HepG2 (cell line): Measurements from ENCODE around the gene ANKEF1. TPM values are rescaled to one million over a fixed set of nuclear protein-coding genes. Genes with fewer than 3 reads are reported as not detected.

ENCODE experiments used
- ADNP ChIP-seq: sonication (generic); formaldehyde crosslinking; IDR thresholded peaks from 2 replicates; pipeline ENCODE4 v1.4.0; 2020; ENCODE audit warnings: missing genetic modification reagents
- CBFB ChIP-seq: sonication (generic); formaldehyde crosslinking; IDR thresholded peaks from 2 replicates; pipeline ENCODE4 v1.4.0; 2020; ENCODE audit warnings: missing genetic modification reagents
- EED ChIP-seq: sonication (generic); formaldehyde crosslinking; IDR thresholded peaks from 2 replicates; pipeline ENCODE4 v1.5.0; 2020; ENCODE audit warnings: mild to moderate bottlenecking, missing genetic modification reagents
- ELK4 ChIP-seq: sonication (generic); formaldehyde crosslinking; IDR thresholded peaks from 2 replicates; pipeline ENCODE4 v1.9.0; 2021; ENCODE audit warnings: missing genetic modification reagents, borderline replicate concordance
- FOXK2 ChIP-seq: fragments of 450-650 bp; IDR thresholded peaks from 2 replicates; pipeline ENCODE4 v1.6.1; 2016
- ISX ChIP-seq: sonication (generic); formaldehyde crosslinking; conservative IDR thresholded peaks from 2 replicates; pipeline ENCODE4 v1.5.0; 2020; ENCODE audit warnings: missing genetic modification reagents
- JARID2 ChIP-seq: sonication (generic); formaldehyde crosslinking; IDR thresholded peaks from 2 replicates; pipeline ENCODE4 v1.8.1; 2023; ENCODE audit warnings: missing genetic modification reagents, inconsistent platforms; ENCODE audit not compliant: insufficient replicate concordance
- NR2C2 ChIP-seq: sonication (generic); formaldehyde crosslinking; IDR thresholded peaks from 2 replicates; pipeline ENCODE4 v1.4.0; 2020; ENCODE audit warnings: missing genetic modification reagents, mild to moderate bottlenecking, moderate library complexity, borderline replicate concordance
- PHF20 ChIP-seq: sonication (generic); formaldehyde crosslinking; IDR thresholded peaks from 2 replicates; pipeline ENCODE4 v1.5.0; 2020; ENCODE audit warnings: mild to moderate bottlenecking, missing genetic modification reagents
- PITX1 ChIP-seq: sonication (generic); formaldehyde crosslinking; IDR thresholded peaks from 2 replicates; pipeline ENCODE4 v1.5.1; 2020; ENCODE audit warnings: mild to moderate bottlenecking, missing genetic modification reagents
- RCOR2 ChIP-seq: IDR thresholded peaks from 2 replicates; pipeline ENCODE4 v1.6.1; 2016; ENCODE audit warnings: missing biosample characterization, missing genetic modification reagents
- REXO4 ChIP-seq: sonication (generic); formaldehyde crosslinking; IDR thresholded peaks from 2 replicates; pipeline ENCODE4 v1.8.0; 2022; ENCODE audit warnings: missing genetic modification reagents, mild to moderate bottlenecking, borderline replicate concordance
- RFX1 ChIP-seq: fragments of 450-650 bp; IDR thresholded peaks from 2 replicates; pipeline ENCODE4 v1.6.1; 2017
- SAFB2 ChIP-seq: sonication (generic); formaldehyde crosslinking; IDR thresholded peaks from 2 replicates; pipeline ENCODE4 v1.5.1; 2020; ENCODE audit warnings: missing genetic modification reagents, low read depth, mild to moderate bottlenecking, borderline replicate concordance
- SMAD9 ChIP-seq: sonication (generic); formaldehyde crosslinking; IDR thresholded peaks from 2 replicates; pipeline ENCODE4 v1.5.1; 2020; ENCODE audit warnings: mild to moderate bottlenecking, missing genetic modification reagents
- SMARCC2 ChIP-seq: fragments of 450-650 bp; IDR thresholded peaks from 2 replicates; pipeline ENCODE4 v1.6.1; 2017; ENCODE audit warnings: antibody characterized with exemption, mild to moderate bottlenecking
- SNAPC2 ChIP-seq: sonication (generic); formaldehyde crosslinking; IDR thresholded peaks from 2 replicates; pipeline ENCODE4 v1.8.1; 2022; ENCODE audit warnings: mild to moderate bottlenecking, missing genetic modification reagents
- SPEN ChIP-seq: sonication (generic); formaldehyde crosslinking; IDR thresholded peaks from 2 replicates; pipeline ENCODE4 v1.5.1; 2020; ENCODE audit warnings: low read depth, mild to moderate bottlenecking, missing genetic modification reagents
- TRIM24 ChIP-seq: sonication (generic); formaldehyde crosslinking; IDR thresholded peaks from 2 replicates; pipeline ENCODE4 v1.8.0; 2022; ENCODE audit warnings: mild to moderate bottlenecking, missing genetic modification reagents
- ZBTB43 ChIP-seq: sonication (generic); formaldehyde crosslinking; conservative IDR thresholded peaks from 2 replicates; pipeline ENCODE4 v1.4.0; 2020; ENCODE audit warnings: missing genetic modification reagents
- ZNF138 ChIP-seq: sonication (generic); formaldehyde crosslinking; IDR thresholded peaks from 2 replicates; pipeline ENCODE4 v1.5.0; 2020; ENCODE audit warnings: mild to moderate bottlenecking, low read depth, missing genetic modification reagents
- ZNF251 ChIP-seq: sonication (generic); formaldehyde crosslinking; IDR thresholded peaks from 2 replicates; pipeline ENCODE4 v1.9.0; 2021; ENCODE audit warnings: mild to moderate bottlenecking, missing genetic modification reagents
- ZNF256 ChIP-seq: sonication (generic); formaldehyde crosslinking; conservative IDR thresholded peaks from 2 replicates; pipeline ENCODE4 v1.4.0; 2020; ENCODE audit warnings: missing genetic modification reagents
- ZNF282 ChIP-seq: fragments of 450-650 bp; IDR thresholded peaks from 2 replicates; pipeline ENCODE4 v1.6.1; 2018; ENCODE audit not compliant: partially characterized antibody
- ZNF33A ChIP-seq: sonication (generic); formaldehyde crosslinking; IDR thresholded peaks from 2 replicates; pipeline ENCODE4 v1.5.1; 2020; ENCODE audit warnings: missing genetic modification reagents, mild to moderate bottlenecking, moderate library complexity, borderline replicate concordance
- ZNF44 ChIP-seq: sonication (generic); formaldehyde crosslinking; IDR thresholded peaks from 2 replicates; pipeline ENCODE4 v1.5.1; 2020; ENCODE audit warnings: mild to moderate bottlenecking, missing genetic modification reagents
- ZNF605 ChIP-seq: sonication (generic); formaldehyde crosslinking; IDR thresholded peaks from 2 replicates; pipeline ENCODE4 v1.8.0; 2022; ENCODE audit warnings: mild to moderate bottlenecking, missing genetic modification reagents
- ZSCAN12 ChIP-seq: sonication (generic); formaldehyde crosslinking; IDR thresholded peaks from 2 replicates; pipeline ENCODE4 v1.9.0; 2021; ENCODE audit warnings: mild to moderate bottlenecking, missing genetic modification reagents
- polyA plus RNA-seq, 8 experiments: library from polyadenylated mRNA; depleted of rRNA in 3 of 8; stranded (reverse) in 7 of 8; unstranded in 1 of 8; fragments of >200 nt; fragmentation: Illumina TruSeq in 4 of 8; extraction: Trizol in 4 of 8; gene quantifications; 2 replicates each; pipeline versions ENCODE4 v1.2.1 to v1.2.3, GENCODE V29; 2011 to 2016; ENCODE audit warnings: low read depth in 4 of 8, missing spikeins in 1 of 8, mixed read lengths in 1 of 8; ENCODE audit not compliant: insufficient read depth in 1 of 8
- total RNA-seq, 5 experiments: library from RNA; depleted of rRNA; stranded (reverse); fragments of >200 nt; fragmentation: Illumina TruSeq; extraction: Trizol; gene quantifications; 2 replicates each; pipeline ENCODE4 v1.2.3, GENCODE V29; 2016; ENCODE audit warnings: low read depth in 1 of 5
- TF ChIP-seq, protein P1 (sequence below): IDR thresholded peaks from 2 replicates; pipeline ENCODE4 v1.6.1; 2016; ENCODE audit warnings: missing compliant biosample characterization, missing genetic modification reagents, borderline replicate concordance

Gene ANKEF1
- total and polyA plus RNA-seq, 2 of the 13 experiments (the other 11 are each of a cell fraction or from before 2014, with no cell fraction given), result 3.1 to 8.6 TPM

GRCh38 chr20:10034717-10035571 is at the start of gene ANKEF1 (continued):
- TF ChIP-seq ZNF605 (peak; percentile 91), SNAPC2 (CRISPR knock-in tag) (peak; percentile 91; the same call in 1 of the 2 replicates), ZBTB43 (CRISPR knock-in tag) (peak; percentile 73; the same call in 1 of the 2 replicates), SMAD9 (CRISPR knock-in tag) (peak; percentile 64; the same call in 1 of the 2 replicates), ZSCAN12 (CRISPR knock-in tag) (no peak), EED (0 out of 2 replicates have a peak, but pooled peaks have one; percentile 66), SPEN (CRISPR knock-in tag) (peak; percentile 93), ZNF282 (no peak), ISX (CRISPR knock-in tag) (no peak), RCOR2 (CRISPR knock-in tag) (0 out of 2 replicates have a peak, but pooled peaks have one; percentile 39), ZNF44 (CRISPR knock-in tag) (no peak), PHF20 (peak; percentile 95), ADNP (no peak), ZNF256 (CRISPR knock-in tag) (peak; percentile 63; the same call in 1 of the 2 replicates), JARID2 (CRISPR knock-in tag) (no peak), FOXK2 (no peak), NR2C2 (CRISPR knock-in tag) (peak; percentile 58), ELK4 (CRISPR knock-in tag) (no peak), RFX1 (peak; percentile 85), ZNF251 (CRISPR knock-in tag) (peak; percentile 80; the same call in 1 of the 2 replicates), CBFB (CRISPR knock-in tag) (peak; percentile 83), SAFB2 (peak; percentile 93), SMARCC2 (no peak), PITX1 (CRISPR knock-in tag) (peak; percentile 77; the same call in 1 of the 2 replicates), ZNF138 (CRISPR knock-in tag) (no peak), TRIM24 (CRISPR knock-in tag) (no peak), ZNF33A (CRISPR knock-in tag) (peak; percentile 88; the same call in 1 of the 2 replicates), REXO4 (CRISPR knock-in tag) (no peak; the same call in 1 of the 2 replicates)
- TF ChIP-seq, protein P1, sequence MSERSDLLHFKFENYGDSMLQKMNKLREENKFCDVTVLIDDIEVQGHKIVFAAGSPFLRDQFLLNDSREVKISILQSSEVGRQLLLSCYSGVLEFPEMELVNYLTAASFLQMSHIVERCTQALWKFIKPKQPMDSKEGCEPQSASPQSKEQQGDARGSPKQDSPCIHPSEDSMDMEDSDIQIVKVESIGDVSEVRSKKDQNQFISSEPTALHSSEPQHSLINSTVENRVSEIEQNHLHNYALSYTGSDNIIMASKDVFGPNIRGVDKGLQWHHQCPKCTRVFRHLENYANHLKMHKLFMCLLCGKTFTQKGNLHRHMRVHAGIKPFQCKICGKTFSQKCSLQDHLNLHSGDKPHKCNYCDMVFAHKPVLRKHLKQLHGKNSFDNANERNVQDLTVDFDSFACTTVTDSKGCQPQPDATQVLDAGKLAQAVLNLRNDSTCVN (CRISPR knock-in tag), result peak; percentile 89; the same call in 1 of the 2 replicates
